Activated CD4-positive, alpha-beta T cell treated with anti-CD3 and anti-CD28 coated beads for 4 hours (primary cell): Measurements from ENCODE around the gene PLCB1.

Experiments used
- DNase-seq, 2 donors: peaks; one replicate each; pipeline ENCODE4 v3.0.0-alpha.2; 2020

The PLCB1 gene

DNA sequence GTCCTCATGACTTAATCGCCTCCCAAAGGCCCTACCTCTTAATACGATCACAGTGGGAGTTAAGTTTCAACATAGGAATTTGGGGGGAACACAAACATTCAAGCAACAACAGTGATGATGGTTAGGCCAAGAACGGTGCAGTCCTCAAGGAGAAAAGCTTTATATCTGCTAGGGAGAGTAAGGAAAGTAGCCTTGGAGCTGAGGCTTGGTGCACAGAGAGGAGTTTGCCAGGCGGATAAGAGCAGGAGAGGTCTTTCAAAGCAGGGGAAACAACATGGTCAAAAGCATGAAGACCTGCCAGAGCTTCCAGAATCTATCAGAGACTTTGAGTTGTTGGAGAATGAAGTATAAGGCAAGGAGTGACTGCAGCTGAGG is 119.1 kb downstream of the PLCB1 start:
- DNase-seq = no peak

DNA sequence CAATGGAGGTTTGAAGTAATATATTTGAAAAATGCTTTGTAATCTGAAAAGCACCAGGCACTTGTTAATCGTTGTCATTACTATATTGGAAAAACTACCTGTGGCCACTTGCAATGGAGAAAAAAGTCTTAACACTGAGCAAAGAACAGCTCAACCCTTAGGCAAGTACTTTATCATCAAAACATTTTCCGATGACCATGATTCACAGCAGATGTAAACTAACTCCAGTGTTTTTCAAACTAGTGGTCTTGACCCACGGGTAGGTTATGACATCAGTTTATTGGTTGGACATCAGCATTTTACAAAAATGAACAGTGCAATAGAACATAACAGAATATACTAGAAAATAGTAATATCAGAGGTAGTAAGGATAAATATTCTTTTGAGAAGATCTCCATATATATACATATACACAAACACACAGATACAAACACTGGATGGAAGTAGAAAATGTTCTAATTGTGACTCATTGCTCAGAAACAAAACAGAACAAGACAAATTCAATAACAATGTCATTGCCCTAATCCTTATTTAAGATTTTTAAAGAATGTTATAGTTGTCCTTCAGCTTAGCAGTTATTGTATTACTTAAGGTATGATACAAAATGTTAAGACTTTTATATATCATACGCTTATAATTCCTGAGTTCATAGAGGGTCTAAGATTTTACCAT is 123.0 kb downstream of the PLCB1 start:
- DNase-seq = no peak

DNA sequence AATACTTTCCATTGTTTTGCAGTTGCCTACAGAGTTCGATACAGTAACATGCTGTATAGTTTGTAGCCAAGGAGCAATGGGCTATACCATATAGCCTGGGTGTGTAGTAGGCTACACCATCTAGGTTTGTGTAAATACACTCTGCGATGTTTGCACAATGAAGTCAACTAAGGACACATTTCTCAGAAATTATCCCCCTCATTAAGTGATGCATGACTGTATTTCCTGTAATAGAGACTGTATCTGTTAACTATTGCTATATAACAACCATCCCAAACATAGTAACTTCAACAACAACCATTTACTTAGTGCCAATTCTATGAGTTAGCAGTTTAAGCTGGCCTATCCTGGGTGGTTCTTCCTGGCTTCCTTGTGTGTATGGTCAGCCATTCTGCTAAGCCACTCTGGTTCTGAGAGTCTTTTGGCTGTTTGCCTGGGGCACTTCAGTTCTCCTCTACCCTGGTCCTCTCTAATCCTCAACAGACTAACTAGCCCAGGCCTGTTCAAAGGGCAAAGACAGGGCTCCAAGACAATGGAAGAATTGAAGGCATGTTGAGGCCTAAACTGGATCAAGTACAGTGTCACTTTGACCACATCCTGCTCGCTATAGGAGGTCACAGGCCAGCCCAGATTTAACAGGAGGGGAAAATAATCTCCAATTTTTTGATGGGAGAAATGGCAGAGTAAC is 124.0 kb downstream of the PLCB1 start:
- no peak for DNase-seq

DNA sequence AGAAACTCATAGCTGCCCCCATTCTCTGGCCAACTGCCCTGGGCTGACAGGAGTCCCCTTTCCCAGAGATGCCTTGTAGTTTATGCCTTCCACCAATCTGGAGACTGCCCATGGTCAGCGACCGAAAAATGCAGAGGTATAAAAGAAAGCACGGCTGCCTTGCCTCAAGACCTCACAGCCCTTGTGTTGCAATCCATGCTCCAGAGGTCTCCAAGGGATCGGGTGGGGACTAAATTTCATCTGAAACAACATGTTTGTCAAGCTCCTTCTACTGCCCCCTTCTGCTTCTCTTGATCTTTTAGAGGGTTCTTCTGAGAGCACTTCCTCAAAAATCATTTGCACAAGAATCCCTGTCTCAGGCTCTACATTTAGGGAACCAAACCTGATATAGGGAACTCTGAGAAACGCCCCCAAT is 128.8 kb downstream of the PLCB1 start:
- no peak for DNase-seq

DNA sequence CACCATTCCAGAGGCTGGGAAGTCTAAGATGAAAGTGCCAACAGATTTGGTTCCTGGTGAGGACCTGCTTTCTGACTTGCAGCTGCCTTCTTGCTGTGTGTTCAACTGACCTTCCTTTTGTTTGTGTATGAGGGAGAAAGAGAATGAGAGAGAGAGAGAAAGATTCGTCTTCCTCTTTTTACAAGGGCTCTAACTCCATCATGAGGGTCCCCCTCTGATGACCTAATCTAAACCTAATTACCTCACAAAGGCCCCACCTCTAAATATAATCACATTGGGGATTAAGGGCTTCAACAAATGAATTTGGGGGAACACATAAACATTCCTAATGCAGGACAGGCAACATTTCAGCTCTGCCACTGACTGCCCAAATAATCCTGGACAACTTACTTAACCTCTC is 130.7 kb downstream of the PLCB1 start:
- DNase-seq = no peak

DNA sequence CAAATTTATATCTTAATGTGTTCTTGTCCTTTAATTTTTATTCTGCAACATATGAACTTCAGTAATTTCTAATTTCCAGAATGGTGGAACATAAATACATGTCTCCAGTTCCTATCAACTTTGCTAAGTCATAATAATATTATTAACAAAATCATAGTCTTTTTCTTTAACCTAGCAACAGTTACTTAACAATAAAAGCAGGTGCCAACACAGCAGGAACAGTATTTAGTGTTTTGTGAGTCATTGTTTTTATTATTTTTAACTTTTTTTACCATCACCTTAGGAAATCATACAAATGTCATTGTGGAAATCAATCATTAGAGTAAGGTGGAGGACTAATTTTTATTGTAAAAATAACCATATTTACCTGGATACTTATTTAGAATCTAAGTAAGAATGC is 133.5 kb downstream of the PLCB1 start:
- no peak for DNase-seq

DNA sequence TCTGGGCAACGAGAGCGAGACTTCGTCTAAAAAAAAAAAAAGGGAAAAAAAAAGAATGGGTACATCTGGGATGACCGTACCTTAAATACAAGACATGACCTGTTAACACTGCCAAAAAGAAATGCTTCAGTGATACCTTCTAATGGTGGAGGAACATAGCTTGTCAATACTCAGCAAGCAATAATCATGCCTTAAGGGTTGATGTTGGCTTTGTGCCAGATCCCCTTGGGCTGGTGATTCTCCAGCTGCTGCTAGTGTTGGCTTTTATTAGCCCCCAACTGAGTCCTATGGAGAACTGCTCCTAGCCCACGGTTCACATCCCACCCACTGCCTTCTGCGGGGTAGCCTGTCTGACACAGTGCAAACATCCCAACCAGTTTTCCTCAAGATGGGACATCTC is 134.9 kb downstream of the PLCB1 start:
- no peak for DNase-seq

DNA sequence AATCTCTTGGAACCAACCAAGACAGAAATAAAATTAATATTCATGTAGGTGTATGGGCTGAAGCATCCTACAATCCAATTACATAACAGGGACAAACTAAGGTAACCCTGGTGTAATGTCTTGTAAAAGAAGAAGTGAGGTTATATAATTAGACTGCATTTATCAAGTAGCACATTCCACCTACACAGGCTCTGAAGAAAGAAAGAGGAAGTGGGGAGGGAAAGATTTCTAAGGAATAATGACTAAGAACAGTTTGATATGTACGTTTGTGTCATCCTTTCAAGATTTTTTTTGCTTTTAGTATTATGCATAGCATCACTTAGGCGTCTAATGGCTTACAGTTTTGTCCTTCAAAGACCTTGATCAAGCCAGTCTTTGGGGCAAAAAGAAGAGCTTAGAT is 139.7 kb downstream of the PLCB1 start:
- no peak for DNase-seq

DNA sequence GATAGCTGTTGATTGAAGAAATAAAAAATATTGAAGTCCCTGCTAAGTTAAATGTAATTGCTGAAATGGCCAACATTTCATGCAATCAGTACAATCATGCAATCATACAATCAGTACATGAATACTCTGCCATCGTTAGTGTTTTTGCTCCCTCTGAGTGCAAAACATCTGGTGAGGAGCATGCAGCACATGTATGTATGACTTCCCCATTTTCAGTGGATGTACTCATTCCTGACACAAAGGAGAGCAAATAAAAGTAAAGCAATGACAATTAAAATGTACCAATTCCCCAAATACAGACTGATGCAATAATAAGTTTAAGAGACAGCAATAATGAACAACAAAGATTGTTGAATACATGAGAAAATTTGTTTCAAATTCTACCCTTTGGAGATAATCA is 140.7 kb downstream of the PLCB1 start:
- DNase-seq = no peak

DNA sequence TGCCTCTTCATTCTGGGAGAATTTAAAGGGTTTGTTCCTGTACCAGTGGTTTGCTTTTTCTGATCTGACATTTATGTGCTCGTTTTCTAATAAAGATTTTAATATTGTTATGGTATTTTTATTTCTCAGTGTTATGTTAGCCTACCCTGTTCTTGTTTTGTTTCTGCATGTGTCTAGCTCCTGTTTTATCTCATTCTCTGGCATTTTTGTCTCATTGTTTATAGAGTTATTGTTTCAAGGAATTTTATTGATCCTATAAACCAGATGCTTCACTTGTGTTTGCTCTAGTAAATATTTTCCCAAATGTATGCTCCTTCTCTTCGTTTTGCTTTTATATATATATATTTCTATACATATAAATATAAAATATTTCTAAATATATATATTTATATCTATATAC is 152.8 kb downstream of the PLCB1 start:
- DNase-seq = no peak

DNA sequence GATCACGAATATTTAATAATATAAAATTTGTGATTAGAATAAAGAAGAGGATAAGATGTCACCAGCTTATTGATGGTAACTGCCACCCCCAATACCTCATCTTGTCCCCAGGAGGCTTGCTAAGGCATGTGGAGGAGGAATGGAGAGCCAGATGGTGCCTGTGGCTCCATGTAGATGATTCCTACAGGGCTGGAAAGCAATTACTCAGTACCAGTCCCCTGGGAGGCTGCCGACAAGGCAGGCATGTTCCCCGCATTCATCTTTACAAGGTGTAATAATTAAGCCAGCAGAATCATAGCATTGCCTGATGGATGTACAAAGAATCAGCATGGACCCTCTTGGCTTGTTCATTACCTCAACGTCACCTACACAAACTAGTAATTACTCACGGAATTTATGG is 155.3 kb downstream of the PLCB1 start:
- DNase-seq = no peak

DNA sequence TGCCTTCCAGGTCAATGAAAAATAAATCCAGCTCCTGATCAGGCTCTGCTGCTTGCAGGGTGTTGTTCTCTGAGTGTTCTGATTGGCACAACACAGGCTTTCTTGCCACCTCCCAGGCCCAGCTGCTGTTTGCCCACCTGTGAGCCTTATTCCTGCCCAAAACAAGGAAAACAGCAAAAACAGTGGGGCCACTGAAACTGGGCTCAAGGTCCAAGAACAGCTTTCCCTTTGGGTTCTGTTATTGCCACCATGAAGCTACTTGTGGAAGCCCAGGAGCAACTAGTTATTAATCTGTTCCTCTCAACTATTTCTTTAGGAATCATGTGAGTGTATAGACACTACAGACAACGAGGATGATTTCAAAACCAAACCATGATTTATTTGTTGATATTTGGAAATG is 159.1 kb downstream of the PLCB1 start:
- no peak for DNase-seq

DNA sequence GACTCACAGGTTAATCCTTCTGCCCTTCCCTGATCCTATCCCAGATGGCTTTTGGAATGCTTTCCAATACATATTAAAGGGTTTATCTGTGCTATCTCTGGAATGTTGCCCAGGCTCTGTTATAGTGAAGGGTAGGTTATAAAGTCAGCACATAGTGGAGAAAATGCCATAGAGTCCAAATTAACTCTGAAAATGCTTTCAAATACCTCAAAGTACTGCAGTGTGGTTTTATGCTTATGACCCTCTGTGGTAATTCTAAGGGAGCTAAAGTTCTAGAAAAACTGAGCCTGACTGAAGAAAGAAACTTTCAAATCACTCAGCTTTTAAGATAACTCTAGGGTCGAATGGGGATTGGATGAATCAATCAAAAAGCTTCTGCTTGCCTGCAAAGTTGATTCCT is 159.8 kb downstream of the PLCB1 start:
- DNase-seq = no peak

DNA sequence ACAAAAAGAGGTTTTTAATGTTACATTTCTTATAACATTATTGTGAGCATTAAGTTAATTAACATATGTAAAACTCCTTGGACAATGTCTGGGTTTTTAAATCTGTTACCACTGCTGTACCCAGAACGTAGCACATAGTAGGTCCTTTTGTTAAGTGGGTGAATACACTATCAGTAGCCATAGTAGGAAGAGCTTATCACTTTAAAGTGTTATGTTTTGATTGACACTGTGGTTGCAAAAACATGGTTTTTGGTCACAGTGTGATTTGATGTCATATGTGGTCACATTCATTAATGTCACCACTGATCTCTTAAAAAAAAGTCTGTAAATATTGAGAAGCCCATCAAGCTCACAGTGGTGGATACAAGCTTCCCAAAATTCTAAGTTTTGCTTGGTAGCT is 160.7 kb downstream of the PLCB1 start:
- DNase-seq = no peak

DNA sequence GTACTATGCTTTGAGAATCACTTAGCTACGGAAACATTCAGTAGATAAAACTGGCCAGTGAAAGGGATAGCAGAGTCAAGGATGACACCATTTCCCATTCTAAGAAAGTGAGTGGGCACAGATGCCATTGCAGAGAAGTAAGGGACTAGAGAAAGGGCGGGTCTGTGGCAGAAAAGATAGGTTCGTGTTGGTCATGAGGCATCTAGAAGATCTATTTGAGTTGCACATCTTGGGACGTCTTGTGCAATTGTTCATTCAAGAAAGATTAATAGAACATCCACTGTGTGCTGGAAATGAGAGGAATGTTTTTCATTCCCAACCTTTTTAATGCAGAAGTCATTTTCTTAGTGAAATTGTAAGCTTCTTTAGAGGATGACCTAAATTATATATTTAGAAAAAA is 161.7 kb downstream of the PLCB1 start:
- DNase-seq = no peak

DNA sequence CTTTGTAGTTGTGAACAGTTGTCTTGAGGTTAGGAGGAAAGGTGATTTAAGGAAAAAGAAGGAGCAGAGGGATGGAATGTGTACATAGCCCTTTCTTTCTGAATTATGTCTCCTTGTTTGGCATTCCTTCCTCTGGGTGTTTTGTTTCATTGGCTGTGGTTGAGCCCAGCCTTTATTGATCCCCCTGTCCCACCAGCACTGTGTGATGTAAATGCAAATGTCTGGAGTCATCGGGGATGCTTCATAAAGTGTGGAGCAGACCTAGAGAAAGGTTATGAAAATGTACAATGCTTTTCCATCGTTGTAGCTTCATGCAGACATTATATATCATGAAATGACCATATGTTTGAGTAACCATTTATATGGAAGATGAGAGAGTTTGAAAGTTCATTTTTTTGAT is 164.5 kb downstream of the PLCB1 start:
- no peak for DNase-seq

DNA sequence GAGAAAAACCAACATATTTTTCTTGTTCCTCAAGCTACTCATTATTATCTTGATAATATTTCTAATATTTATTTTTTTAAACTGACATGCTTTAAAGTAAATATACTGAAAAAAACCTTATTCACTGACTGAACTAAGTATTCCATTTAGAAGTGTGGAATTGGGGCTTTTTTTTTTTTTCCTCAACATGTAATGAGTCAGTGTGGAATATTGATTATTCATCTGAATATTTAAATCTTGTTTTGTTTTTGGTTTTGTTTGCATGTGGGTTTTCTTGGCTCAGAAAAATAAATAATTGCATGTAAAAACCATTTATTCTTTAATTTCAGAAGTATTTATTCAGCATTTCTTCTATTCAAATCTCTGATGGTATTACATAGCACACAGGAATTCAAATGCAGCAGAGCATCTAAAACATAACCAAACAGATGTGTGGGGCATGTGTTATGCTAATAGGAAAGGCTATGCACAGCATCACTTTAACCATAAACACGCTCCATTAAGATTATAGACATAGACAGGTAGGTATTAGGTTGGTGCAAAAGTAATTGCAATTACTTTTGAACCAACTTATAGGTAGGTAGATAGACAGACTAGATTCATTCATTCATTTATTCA is 166.5 kb downstream of the PLCB1 start:
- DNase-seq = no peak

DNA sequence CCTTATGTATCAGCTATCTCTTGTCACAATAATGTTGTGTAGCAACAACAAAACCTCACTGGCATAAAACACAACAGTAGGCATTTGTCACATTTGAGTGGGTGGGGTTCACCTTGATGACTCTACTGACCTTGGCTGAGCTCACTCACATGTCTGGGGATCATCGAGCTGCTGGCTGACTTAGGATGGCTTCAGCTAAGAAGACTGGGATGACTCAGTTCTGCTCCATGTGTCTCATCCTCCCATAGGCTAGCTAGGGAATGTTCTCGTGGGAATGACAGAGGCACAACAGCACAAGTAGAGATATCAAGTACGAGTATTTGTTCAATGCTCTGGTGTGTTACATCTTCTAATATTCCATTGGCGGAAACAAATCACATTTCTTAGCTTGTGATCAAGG is 167.9 kb downstream of the PLCB1 start:
- no peak for DNase-seq

DNA sequence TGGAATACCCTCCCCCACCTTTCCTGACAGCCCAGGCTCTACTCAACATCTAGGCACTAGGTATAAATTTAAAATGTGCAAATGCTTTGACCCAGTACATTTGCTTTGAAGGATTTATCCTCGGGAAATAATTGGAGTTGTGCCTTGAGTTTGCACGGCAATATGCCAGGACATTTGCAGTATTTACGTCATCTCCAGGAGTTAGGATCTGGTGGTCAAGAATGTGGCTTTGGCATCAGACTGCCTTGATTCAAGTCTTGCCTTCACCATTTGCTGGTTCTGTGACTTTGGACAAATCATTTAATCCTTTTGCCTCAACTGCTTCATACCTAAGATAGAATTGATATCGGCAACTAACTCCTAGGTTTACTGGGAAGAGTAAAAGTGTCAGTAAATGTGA is 169.6 kb downstream of the PLCB1 start:
- no peak for DNase-seq

DNA sequence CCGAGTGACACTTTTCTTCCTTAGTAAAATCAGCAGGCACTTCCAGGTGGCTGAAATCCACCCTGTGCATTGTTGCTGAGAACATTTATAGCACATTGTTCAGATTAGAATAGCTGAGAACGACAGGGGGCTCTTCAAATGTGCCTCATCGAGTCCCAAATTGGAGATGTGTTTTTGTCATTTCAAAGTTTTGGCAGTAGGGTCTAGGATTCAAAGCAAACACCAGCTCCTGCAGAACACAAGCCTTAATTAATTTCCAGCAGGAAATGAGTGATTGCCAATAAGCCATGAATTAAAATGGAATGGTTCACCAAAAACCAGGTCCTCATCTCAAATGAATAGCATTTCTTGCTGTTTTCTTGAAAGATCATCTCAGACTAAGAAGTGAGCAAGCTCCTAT is 171.6 kb downstream of the PLCB1 start:
- DNase-seq = no peak

DNA sequence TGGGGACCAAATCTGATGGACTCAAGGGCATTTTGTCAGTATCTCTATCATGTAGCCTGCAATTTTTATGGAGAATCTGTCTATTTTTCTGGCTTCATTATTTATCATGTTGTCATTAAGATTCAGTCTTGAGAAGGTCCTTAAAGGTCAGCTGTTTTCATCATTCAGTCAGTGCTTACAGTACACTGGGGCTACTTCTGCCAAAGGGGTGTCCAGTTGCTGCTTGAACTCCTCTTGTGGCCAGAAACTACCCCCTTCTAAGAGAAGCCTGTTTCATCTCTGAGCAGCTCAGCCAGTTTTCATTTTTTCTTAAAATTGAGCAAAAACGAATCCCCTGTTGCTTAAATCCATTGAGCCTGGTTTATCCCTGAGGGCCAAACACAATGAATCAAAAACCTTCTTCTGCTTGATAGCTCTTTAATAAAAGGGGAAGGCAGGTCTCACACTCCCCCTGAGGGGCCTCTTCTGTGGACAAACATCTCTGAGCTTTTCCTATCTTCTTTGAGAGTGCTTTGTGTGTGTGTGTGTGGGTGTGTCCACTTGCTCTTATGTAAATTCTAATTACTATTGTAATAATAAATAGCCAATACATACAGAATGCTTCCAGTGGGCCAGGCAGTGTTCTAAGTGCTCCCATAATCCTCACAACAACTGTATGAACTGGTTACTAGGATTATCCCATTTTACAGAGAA is 172.2 kb downstream of the PLCB1 start:
- no peak for DNase-seq

DNA sequence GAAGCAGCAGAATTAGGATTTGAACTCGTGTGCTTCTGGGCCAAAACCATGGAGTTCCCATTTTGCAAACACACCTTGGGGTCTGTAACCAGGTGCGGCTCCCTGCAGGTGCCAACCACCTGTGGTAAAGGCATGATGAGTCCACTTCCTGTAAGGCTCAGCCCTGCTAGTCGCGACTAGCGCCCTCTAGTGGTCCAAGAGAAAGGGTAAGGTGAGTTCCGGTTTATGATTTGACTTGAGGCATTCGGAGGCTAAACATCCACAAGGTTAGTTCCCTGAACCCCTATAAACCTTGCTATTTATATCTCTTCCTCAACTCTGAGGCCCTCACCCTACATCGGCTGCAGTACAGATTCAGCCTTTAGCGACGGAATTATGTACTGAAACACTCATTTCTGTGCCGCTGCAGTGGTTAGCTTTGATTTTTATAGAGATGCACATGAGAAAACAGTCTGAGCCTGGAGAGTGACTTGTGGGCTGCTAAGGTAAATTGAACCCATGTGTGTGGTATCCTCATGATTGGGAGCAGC is 173.4 kb downstream of the PLCB1 start:
- peak; percentile 57 to 65 for DNase-seq

DNA sequence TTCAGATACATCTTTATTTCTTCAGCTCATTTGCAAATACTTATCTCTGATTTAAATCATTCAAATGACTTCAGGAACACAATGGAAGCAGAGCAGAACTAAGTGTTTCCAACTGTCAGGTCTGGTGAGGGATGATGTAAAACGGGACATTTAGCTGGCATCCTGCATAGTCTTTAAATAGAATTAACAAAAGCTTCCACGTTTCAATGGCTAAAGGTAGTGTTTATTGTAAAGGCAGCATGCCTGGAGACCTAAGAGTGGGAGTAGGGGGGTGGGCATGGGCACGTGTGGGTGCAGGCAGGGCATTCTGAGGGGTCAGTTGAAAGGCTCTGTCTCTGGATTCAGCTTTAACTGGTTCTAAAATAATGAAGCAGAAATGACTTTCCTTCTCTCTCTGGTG is 174.9 kb downstream of the PLCB1 start:
- no peak for DNase-seq

DNA sequence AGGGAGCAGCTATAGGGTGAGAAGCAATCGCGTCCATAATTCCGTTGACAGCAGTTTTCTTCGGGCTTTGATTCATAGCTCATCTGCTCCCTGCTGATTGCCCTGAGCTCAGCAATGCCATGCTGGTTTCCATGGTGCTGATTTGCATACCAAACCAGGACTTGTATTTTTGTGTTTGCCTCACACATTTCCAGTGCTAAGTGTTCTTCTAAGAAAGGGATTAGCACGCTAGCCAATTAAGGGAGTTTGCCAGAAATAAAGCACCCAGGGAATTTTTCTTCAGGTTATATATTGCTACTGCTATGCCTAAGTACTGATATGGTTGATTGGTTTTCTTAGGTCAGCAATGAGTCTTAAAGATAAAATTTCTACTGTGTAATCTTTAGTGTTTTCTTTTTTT is 177.6 kb downstream of the PLCB1 start:
- DNase-seq = no peak
